ENCODE data around the gene VAV2. TPM values are rescaled to one million over a fixed set of nuclear protein-coding genes. Genes with fewer than 3 reads are reported as not detected.

The VAV2 gene
- total RNA-seq, 2 experiments from 2014 or later: 11.0 to 27.8 TPM

GRCh38 chr9:133968966-133969617 is 23.0 kb downstream of the VAV2 start:
- H2AFZ ChIP-seq (ENCODE audit: low read length): no peak overlapping the region
- H3K9me2 ChIP-seq (ENCODE audit: insufficient read depth, low read length): no peaks in the 10 kb centered on the region
- ChIA-PET CTCF (ENCODE audit: unreplicated experiment) (no interaction called here), POLR2A (no interaction called here)
- H3K36me3 ChIP-seq (ENCODE audit: insufficient read depth, low read length): peaks cover 6% of the 10 kb centered on the region; the same call in 1 of the 2 replicates
- DNase-seq (ENCODE audit: low spot score): no peak
- H3K4me3 ChIP-seq (ENCODE audit: low read depth, low read length, poor library complexity, severe bottlenecking): no peak overlapping the region
- TF ChIP-seq EZH2phosphoT487 (IDR thresholded peaks at IDR 0.05; ENCODE audit: borderline replicate concordance, low read depth, low read length) (no peak), CTCF (conservative IDR thresholded peaks at IDR 0.05; ENCODE audit: low read length) (no peak)
- BruUV-seq (replicated peaks): no TSS peak
- intact Hi-C loops (cut with micrococcal nuclease; ENCODE audit: unreplicated experiment): no loop called here
- no peaks in the 10 kb centered on the region; the same call in 1 of the 2 replicates for H4K20me1 ChIP-seq (ENCODE audit: insufficient read depth, low read length)
- H3K79me2 ChIP-seq (ENCODE audit: insufficient read depth, low read depth, low read length): peaks cover 20% of the 10 kb centered on the region
- no peak overlapping the region for H3K4me2 ChIP-seq (ENCODE audit: low read length)
- peaks cover 20% of the 10 kb centered on the region for H3K4me1 ChIP-seq (ENCODE audit: insufficient read depth, low read length, poor library complexity, severe bottlenecking)
- H3K27ac ChIP-seq (ENCODE audit: low read depth, low read length, poor library complexity, severe bottlenecking): no peak overlapping the region
- 0 out of 2 replicates have a peak, but pooled peaks cover 6% of the 10 kb centered on the region for H3K9me3 ChIP-seq (ENCODE audit: low read length)

GRCh38 chr9:133968428-133968827 is 23.7 kb downstream of the VAV2 start:
- no peaks in the 10 kb centered on the region for H4K20me1 ChIP-seq (ENCODE audit: insufficient read depth, low read length)
- CTCF ChIA-PET (ENCODE audit: unreplicated experiment): no interaction called here

More at GRCh38 chr9:133968428-133968827, 23.7 kb downstream of the VAV2 start:
- Histone ChIP-seq H3K4me2 (ENCODE audit: low read length) (no peak overlapping the region), H3K27ac (ENCODE audit: low read depth, low read length, poor library complexity, severe bottlenecking) (no peak overlapping the region), H2AFZ (ENCODE audit: low read length) (no peak overlapping the region), H3K79me2 (ENCODE audit: insufficient read depth, low read depth, low read length) (peaks cover 20% of the 10 kb centered on the region), H3K36me3 (ENCODE audit: insufficient read depth, low read length) (peaks cover 6% of the 10 kb centered on the region; the same call in 1 of the 2 replicates), H3K4me1 (ENCODE audit: insufficient read depth, low read length, poor library complexity, severe bottlenecking) (peaks cover 14% of the 10 kb centered on the region), H3K9me3 (ENCODE audit: low read length) (0 out of 2 replicates have a peak, but pooled peaks cover 6% of the 10 kb centered on the region), H3K9me2 (ENCODE audit: insufficient read depth, low read length) (no peaks in the 10 kb centered on the region), H3K4me3 (ENCODE audit: low read depth, low read length, poor library complexity, severe bottlenecking) (no peak overlapping the region)
- no peak for TF ChIP-seq CTCF (conservative IDR thresholded peaks at IDR 0.05; ENCODE audit: low read length)
- TF ChIP-seq EZH2phosphoT487 (IDR thresholded peaks at IDR 0.05; ENCODE audit: borderline replicate concordance, low read depth, low read length): no peak
- no peak for DNase-seq (ENCODE audit: low spot score)
- intact Hi-C loops (cut with micrococcal nuclease; ENCODE audit: unreplicated experiment): no loop called here
- POLR2A ChIA-PET: no interaction called here
- no TSS peak for BruUV-seq (replicated peaks)
